Measurements from ENCODE around the gene CATSPERB.

DNA sequence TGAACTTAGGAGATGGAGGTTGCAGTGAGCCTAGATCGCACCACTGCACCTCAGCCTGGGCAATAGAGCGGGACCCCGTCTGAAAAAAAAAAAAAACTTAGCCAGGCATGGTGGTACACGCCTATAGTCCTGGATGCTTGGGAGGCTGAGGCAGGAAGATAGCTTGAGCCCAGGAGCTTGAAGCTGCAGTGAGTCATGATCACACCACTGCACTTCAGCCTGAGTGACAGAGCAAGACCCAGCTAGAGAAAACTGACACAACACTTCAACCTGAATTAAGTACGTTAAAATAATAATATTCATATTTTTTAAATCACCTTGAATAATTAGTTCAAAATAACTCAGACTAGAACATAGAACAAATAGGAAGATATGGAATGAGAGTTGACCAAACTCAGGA, 5.7 kb upstream of the CATSPERB start:
- TF ChIP-seq, protein P1, sequence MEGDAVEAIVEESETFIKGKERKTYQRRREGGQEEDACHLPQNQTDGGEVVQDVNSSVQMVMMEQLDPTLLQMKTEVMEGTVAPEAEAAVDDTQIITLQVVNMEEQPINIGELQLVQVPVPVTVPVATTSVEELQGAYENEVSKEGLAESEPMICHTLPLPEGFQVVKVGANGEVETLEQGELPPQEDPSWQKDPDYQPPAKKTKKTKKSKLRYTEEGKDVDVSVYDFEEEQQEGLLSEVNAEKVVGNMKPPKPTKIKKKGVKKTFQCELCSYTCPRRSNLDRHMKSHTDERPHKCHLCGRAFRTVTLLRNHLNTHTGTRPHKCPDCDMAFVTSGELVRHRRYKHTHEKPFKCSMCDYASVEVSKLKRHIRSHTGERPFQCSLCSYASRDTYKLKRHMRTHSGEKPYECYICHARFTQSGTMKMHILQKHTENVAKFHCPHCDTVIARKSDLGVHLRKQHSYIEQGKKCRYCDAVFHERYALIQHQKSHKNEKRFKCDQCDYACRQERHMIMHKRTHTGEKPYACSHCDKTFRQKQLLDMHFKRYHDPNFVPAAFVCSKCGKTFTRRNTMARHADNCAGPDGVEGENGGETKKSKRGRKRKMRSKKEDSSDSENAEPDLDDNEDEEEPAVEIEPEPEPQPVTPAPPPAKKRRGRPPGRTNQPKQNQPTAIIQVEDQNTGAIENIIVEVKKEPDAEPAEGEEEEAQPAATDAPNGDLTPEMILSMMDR (conservative IDR thresholded peaks at IDR 0.05 in 1 of 2, IDR thresholded peaks at IDR 0.05 in 1 of 2; ENCODE audit: extremely low read depth in 1 of 2, insufficient read depth in 1 of 2, low read depth in 1 of 2, low read length in 2 of 2) = no peak
- TF ChIP-seq EZH2 (IDR thresholded peaks at IDR 0.05; ENCODE audit: borderline replicate concordance, low read length) = no peak

Measured in mammary epithelial cell (primary cell).